Measurements from ENCODE around the gene FBXL7. TPM values are rescaled to one million over a fixed set of nuclear protein-coding genes. Genes with fewer than 3 reads are reported as not detected.

The FBXL7 gene
- polyA plus RNA-seq, 3 donors, result not detected

DNA sequence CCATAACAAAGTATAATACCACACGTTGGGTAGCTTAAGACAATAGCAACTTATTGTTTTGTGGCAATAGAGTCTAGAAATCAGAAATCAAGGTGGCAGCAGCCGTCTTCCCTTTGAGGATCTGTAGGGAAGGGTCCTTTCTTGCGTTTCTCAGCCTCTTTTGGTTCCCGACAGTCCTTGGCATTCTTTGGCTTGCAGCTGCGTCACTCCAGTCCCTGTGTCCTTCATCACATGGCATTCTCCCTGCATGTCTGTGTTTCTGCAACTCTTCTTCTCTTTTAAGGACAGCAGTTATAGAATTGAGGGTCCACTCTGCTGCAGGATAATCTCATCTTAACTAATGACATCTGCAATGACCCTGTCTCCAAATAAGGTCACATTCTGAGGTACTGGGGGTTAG, 140.1 kb downstream of the FBXL7 start:
- Histone ChIP-seq H3K27me3 (ENCODE audit: control insufficient read depth in 2 of 2, insufficient read depth in 2 of 2, low read length in 2 of 2) (no peaks in the 10 kb centered on the region), H3K4me3 (replicated peaks in 1 of 3; ENCODE audit: low read depth in 2 of 3, low read length in 3 of 3) (no peak overlapping the region), H3K79me2 (ENCODE audit: insufficient read depth, low read length) (no peaks in the 10 kb centered on the region), H4K20me1 (ENCODE audit: insufficient read depth, low read length) (no peaks in the 10 kb centered on the region), H3K9me3 (replicated peaks in 1 of 2; ENCODE audit: control insufficient read depth in 1 of 2, insufficient read depth in 1 of 2, low read length in 2 of 2) (peaks cover 19 to 42% of the 10 kb centered on the region in 2 donors), H3K9ac (ENCODE audit: insufficient read depth, low read length, poor library complexity, severe bottlenecking) (no peak overlapping the region), H3K36me3 (replicated peaks in 1 of 2; ENCODE audit: control insufficient read depth in 1 of 2, insufficient read depth in 2 of 2, low read length in 2 of 2) (no peaks in the 10 kb centered on the region), H3K4me2 (replicated peaks; ENCODE audit: extremely low read depth, low read length, poor library complexity, severe bottlenecking) (no peak overlapping the region), H3K4me1 (ENCODE audit: control insufficient read depth in 1 of 2, insufficient read depth in 2 of 2, low read length in 2 of 2) (no peaks in the 10 kb centered on the region), H3K27ac (ENCODE audit: low read depth in 1 of 2, low read length in 2 of 2) (no peak overlapping the region), H2AFZ (ENCODE audit: insufficient read depth, low read depth, low read length, poor library complexity, severe bottlenecking) (no peak overlapping the region)
- no peaks in the 10 kb centered on the region for H3K36me3 Mint-ChIP-seq
- DNase-seq, result no peak
- no peaks in the 10 kb centered on the region for H3K27me3 Mint-ChIP-seq (ENCODE audit: low read depth in 3 of 3)
- TF ChIP-seq, protein P1, sequence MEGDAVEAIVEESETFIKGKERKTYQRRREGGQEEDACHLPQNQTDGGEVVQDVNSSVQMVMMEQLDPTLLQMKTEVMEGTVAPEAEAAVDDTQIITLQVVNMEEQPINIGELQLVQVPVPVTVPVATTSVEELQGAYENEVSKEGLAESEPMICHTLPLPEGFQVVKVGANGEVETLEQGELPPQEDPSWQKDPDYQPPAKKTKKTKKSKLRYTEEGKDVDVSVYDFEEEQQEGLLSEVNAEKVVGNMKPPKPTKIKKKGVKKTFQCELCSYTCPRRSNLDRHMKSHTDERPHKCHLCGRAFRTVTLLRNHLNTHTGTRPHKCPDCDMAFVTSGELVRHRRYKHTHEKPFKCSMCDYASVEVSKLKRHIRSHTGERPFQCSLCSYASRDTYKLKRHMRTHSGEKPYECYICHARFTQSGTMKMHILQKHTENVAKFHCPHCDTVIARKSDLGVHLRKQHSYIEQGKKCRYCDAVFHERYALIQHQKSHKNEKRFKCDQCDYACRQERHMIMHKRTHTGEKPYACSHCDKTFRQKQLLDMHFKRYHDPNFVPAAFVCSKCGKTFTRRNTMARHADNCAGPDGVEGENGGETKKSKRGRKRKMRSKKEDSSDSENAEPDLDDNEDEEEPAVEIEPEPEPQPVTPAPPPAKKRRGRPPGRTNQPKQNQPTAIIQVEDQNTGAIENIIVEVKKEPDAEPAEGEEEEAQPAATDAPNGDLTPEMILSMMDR (IDR thresholded peaks at IDR 0.05), result no peak
- H3K4me1 Mint-ChIP-seq, result no peaks in the 10 kb centered on the region
- intact Hi-C loops (cut with micrococcal nuclease), result no loop called here
- no peak overlapping the region for H3K27ac Mint-ChIP-seq
- 80% methylated on average over 4 of the region's 5 CpGs for WGBS (ENCODE audit: insufficient coverage)
- peaks cover 4 to 17% (median 8%) of the 10 kb centered on the region in 7 donors for H3K9me3 Mint-ChIP-seq
- no peak overlapping the region for H3K4me3 Mint-ChIP-seq

DNA sequence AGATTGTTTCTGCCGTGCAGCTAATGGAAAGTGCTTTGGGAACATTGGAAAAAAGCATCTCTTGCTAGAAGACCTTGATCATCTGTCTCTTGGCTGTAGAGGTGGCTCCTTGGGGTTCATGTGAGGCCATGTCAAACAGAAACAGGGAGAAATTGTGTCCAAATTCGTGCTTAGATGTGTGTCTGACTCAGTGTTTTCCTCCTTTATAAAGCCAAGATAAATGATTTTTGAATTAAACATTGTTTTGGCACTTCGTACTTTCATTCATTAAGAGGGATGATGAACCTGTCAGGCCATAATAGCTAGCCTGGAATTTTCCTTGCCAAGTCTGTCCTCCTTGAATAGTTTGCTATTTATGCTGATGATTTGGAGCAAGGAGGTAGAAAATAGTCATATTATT, 143.8 kb downstream of the FBXL7 start:
- peaks cover 13 to 46% of the 10 kb centered on the region in 2 donors for H3K9me3 ChIP-seq (replicated peaks in 1 of 2; ENCODE audit: control insufficient read depth in 1 of 2, insufficient read depth in 1 of 2, low read length in 2 of 2)
- H3K4me1 ChIP-seq (ENCODE audit: control insufficient read depth in 1 of 2, insufficient read depth in 2 of 2, low read length in 2 of 2), result no peaks in the 10 kb centered on the region
- H3K4me1 Mint-ChIP-seq, result no peaks in the 10 kb centered on the region
- TF ChIP-seq, protein P1 (IDR thresholded peaks at IDR 0.05), result no peak
- WGBS (ENCODE audit: insufficient coverage), result 57% methylated on average over 1 of the region's 3 CpGs
- H3K36me3 ChIP-seq (replicated peaks in 1 of 2; ENCODE audit: control insufficient read depth in 1 of 2, insufficient read depth in 2 of 2, low read length in 2 of 2), result no peaks in the 10 kb centered on the region
- no peak overlapping the region for H2AFZ ChIP-seq (ENCODE audit: insufficient read depth, low read depth, low read length, poor library complexity, severe bottlenecking)
- H3K27me3 ChIP-seq (ENCODE audit: control insufficient read depth in 2 of 2, insufficient read depth in 2 of 2, low read length in 2 of 2), result no peaks in the 10 kb centered on the region
- no peak overlapping the region for H3K27ac Mint-ChIP-seq
- no peak for DNase-seq
- H3K36me3 Mint-ChIP-seq, result no peaks in the 10 kb centered on the region
- intact Hi-C loops (cut with micrococcal nuclease), result no loop called here
- no peaks in the 10 kb centered on the region for H3K79me2 ChIP-seq (ENCODE audit: insufficient read depth, low read length)
- peaks cover 6 to 23% (median 8%) of the 10 kb centered on the region in 7 donors for H3K9me3 Mint-ChIP-seq
- H3K27me3 Mint-ChIP-seq (ENCODE audit: low read depth in 3 of 3), result no peaks in the 10 kb centered on the region
- no peaks in the 10 kb centered on the region for H4K20me1 ChIP-seq (ENCODE audit: insufficient read depth, low read length)
- no peak overlapping the region for H3K4me2 ChIP-seq (replicated peaks; ENCODE audit: extremely low read depth, low read length, poor library complexity, severe bottlenecking)
- no peak overlapping the region for H3K9ac ChIP-seq (ENCODE audit: insufficient read depth, low read length, poor library complexity, severe bottlenecking)
- H3K27ac ChIP-seq (ENCODE audit: low read depth in 1 of 2, low read length in 2 of 2), result no peak overlapping the region
- no peak overlapping the region for H3K4me3 ChIP-seq (replicated peaks in 1 of 3; ENCODE audit: low read depth in 2 of 3, low read length in 3 of 3)
- no peak overlapping the region for H3K4me3 Mint-ChIP-seq

Data from CD14-positive monocyte (primary cell).